ENCODE results near the gene SNTG2. TPM values are rescaled to one million over a fixed set of nuclear protein-coding genes. Genes with fewer than 3 reads are reported as not detected.

SNTG2 gene
- total and polyA plus RNA-seq, 2 experiments from 2014 or later, result 0.66 to 1.0 TPM

DNA sequence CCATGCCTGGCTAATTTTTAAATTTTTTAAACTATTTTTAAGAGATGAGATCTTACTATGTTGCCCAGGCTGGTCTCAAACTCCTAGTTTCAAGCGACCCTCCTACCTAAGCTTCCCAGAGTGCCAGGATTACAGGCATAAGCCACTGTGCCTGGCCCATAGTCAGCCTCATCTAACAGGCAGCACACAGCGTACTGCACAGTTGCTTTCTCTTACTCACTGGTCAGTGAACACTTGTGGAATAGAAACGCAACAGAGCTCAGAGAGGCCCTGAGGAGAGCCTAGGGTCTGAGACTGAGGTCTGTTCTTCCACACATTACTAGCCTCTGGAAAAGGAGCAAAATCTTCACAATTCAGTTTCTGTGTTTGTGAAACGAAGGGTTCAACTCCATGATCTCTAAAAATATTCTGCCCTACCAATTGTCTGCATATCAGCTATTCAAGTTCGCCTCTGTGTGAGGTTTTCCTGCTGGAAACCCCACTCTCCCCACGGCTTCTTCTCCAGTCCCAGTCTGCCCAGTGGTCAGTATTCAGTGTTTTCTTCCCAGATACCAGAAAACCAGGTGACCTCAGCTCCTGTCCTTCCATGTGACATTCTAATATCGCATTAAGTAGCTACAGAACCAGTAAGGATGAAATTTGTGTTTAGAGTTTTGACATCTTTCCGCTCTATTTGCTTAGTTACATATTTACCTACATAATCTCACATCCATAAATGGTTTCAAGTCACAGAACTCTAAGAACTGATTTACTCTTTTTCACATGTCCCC is 26.6 kb upstream of the SNTG2 start:
- no peak for DNase-seq (ENCODE audit: low read depth in 1 of 2, low spot score in 1 of 2)
- Histone ChIP-seq H3K27me3 (peaks cover 8% of the 10 kb centered on the region), H3K27ac (no peak overlapping the region), H3K36me3 (no peaks in the 10 kb centered on the region), H3K9me3 (ENCODE audit: low read depth) (no peaks in the 10 kb centered on the region), H3K4me3 (no peak overlapping the region), H3K4me1 (ENCODE audit: low read depth) (no peaks in the 10 kb centered on the region)
- TF ChIP-seq, protein P1, sequence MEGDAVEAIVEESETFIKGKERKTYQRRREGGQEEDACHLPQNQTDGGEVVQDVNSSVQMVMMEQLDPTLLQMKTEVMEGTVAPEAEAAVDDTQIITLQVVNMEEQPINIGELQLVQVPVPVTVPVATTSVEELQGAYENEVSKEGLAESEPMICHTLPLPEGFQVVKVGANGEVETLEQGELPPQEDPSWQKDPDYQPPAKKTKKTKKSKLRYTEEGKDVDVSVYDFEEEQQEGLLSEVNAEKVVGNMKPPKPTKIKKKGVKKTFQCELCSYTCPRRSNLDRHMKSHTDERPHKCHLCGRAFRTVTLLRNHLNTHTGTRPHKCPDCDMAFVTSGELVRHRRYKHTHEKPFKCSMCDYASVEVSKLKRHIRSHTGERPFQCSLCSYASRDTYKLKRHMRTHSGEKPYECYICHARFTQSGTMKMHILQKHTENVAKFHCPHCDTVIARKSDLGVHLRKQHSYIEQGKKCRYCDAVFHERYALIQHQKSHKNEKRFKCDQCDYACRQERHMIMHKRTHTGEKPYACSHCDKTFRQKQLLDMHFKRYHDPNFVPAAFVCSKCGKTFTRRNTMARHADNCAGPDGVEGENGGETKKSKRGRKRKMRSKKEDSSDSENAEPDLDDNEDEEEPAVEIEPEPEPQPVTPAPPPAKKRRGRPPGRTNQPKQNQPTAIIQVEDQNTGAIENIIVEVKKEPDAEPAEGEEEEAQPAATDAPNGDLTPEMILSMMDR (IDR thresholded peaks at IDR 0.05; ENCODE audit: low read depth, low read length), result no peak

DNA sequence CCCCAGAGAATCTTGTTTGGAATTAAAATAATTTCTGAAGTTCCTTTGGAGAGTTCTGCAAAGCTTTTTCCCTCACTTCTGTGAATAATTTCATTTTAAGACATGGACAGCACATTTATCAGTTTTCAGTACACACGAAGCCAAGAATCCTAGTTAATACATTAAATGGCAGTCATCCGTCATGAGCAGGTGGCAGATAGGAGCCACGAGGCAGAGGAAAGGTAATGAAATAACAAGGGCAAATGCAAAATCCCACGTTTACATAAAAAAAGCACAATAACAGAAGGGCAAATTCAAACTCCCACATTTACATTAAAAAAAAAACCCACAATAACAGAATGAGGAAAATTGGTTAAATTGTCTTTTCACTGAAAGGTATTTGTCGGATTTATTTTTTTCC is 25.9 kb upstream of the SNTG2 start:
- Histone ChIP-seq H3K4me1 (ENCODE audit: low read depth) (no peaks in the 10 kb centered on the region), H3K27ac (no peak overlapping the region), H3K27me3 (peaks cover 8% of the 10 kb centered on the region), H3K36me3 (no peaks in the 10 kb centered on the region), H3K4me3 (no peak overlapping the region), H3K9me3 (ENCODE audit: low read depth) (no peaks in the 10 kb centered on the region)
- no peak for DNase-seq (ENCODE audit: low read depth in 1 of 2, low spot score in 1 of 2)
- TF ChIP-seq, protein P1 (IDR thresholded peaks at IDR 0.05; ENCODE audit: low read depth, low read length), result no peak

DNA sequence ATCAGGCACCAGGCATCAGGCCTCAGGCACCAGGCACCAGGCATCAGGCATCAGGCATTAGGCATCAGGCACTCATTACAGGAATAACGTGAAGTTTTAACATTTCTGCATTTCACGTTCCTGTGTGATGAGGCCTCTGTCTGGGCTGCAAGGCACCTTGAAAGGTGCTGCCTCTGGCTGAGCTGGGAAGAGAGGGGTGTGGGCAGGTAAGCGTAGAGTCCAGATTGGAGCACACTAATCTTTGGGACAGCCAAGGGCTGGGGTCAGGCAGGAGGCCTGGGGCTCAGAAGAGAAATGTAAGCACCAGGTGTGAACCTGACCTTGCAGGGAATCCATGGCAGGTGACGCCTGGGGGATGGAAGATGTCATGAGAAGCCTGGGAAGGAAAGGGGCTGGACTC is 25.3 kb upstream of the SNTG2 start:
- H3K36me3 ChIP-seq, result no peaks in the 10 kb centered on the region
- no peak overlapping the region for H3K27ac ChIP-seq
- TF ChIP-seq, protein P1 (IDR thresholded peaks at IDR 0.05; ENCODE audit: low read depth, low read length), result no peak
- peaks cover 8% of the 10 kb centered on the region for H3K27me3 ChIP-seq
- no peak for DNase-seq (ENCODE audit: low read depth in 1 of 2, low spot score in 1 of 2)
- no peak overlapping the region for H3K4me3 ChIP-seq
- H3K9me3 ChIP-seq (ENCODE audit: low read depth), result no peaks in the 10 kb centered on the region
- H3K4me1 ChIP-seq (ENCODE audit: low read depth), result no peaks in the 10 kb centered on the region

DNA sequence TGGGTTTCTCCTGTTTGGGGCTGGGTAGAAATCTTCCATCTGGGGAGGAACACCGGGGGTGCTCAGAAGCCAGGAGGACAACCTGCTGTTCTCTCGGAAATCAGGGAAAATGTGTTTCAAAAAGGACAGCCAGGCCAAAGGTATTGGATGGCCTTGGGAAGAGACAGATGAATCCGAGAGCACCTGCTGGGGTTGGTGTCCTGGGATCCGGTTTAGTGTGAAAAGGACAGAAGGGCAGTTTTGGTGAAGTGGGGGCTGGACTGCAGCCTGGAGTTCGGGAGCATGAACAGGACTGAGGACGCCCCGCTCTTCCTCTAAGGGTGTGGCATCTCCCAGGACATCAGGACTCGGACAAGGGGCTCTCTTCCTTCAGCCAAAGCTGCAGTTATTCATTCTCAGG is 24.9 kb upstream of the SNTG2 start:
- TF ChIP-seq, protein P1 (IDR thresholded peaks at IDR 0.05; ENCODE audit: low read depth, low read length), result no peak
- no peak overlapping the region for H3K4me3 ChIP-seq
- no peak overlapping the region for H3K27ac ChIP-seq
- DNase-seq (ENCODE audit: low read depth in 1 of 2, low spot score in 1 of 2), result no peak
- peaks cover 8% of the 10 kb centered on the region for H3K27me3 ChIP-seq
- no peaks in the 10 kb centered on the region for H3K4me1 ChIP-seq (ENCODE audit: low read depth)
- no peaks in the 10 kb centered on the region for H3K36me3 ChIP-seq
- no peaks in the 10 kb centered on the region for H3K9me3 ChIP-seq (ENCODE audit: low read depth)

DNA sequence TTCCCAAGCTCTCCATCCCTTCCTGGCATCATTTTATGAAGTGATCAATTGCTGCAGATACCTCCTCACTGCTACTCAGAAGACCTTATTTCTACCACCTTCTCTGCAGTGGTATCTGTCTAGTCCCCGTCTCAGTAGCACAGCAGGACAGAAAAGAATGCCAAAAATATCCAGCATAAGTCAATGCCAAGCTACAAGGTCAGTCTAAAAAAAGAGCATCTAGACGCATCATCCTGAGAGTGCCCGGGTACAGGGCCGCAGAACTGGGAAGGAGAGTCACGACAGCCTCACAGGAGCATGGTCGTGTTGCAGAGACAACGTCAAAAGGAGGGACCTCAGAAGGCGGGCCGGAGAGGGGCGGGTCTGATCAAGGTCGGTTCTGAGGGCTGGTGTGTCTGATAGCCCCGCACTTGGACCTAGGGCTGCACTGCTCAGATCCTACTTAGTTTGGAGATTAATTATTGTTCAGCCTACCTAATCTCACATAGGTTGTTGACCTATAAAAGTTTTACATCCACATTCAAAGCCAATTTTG is 24.3 kb upstream of the SNTG2 start:
- Histone ChIP-seq H3K27me3 (peaks cover 8% of the 10 kb centered on the region), H3K4me3 (no peak overlapping the region), H3K4me1 (ENCODE audit: low read depth) (no peaks in the 10 kb centered on the region), H3K36me3 (no peaks in the 10 kb centered on the region), H3K27ac (no peak overlapping the region), H3K9me3 (ENCODE audit: low read depth) (no peaks in the 10 kb centered on the region)
- TF ChIP-seq, protein P1 (IDR thresholded peaks at IDR 0.05; ENCODE audit: low read depth, low read length), result no peak
- no peak for DNase-seq (ENCODE audit: low read depth in 1 of 2, low spot score in 1 of 2)

Measured in cardiac muscle cell (in vitro differentiated cells and primary cell).